IMR-90 (cell line): ENCODE data around the gene UBAP2L. TPM values are rescaled to one million over a fixed set of nuclear protein-coding genes. Genes with fewer than 3 reads are reported as not detected.

Experiments used
- ATAC-seq: fragments of 200-7000 bp; cut with Tn5 transposase; 2 replicates; pipeline ENCODE4 v1.9.1; 2020; ENCODE audit warnings: low read depth, mild to moderate bottlenecking, moderate library complexity
- BruUV-seq: library from RNA; stranded (reverse); fragments of 400-500 nt; replicated peaks from 2 replicates; lab custom pipeline; 2021; lab: Mats Ljungman, UMichigan
- CTCF ChIA-PET: fragments of 300-600 bp; formaldehyde crosslinking; extraction: SDS; loops from one replicate; lab custom pipeline; 2021; ENCODE audit warnings: antibody characterized with exemption; lab: Yijun Ruan, JAX
- POLR2A ChIA-PET: fragments of 300-600 bp; sonication (Branson Sonifier 250); formaldehyde crosslinking; loops from one replicate; lab custom pipeline; 2022; ENCODE audit warnings: antibody characterized with exemption; ENCODE audit not compliant: unreplicated experiment; lab: Charles Lee
- DNase-seq: peaks from one replicate; pipeline ENCODE4 v3.0.0; 2013
- H2AFZ ChIP-seq: replicated peaks from 2 replicates; pipeline ENCODE3; 2013; ENCODE audit warnings: low read length, mild to moderate bottlenecking; ENCODE audit not compliant: poor library complexity
- H2AK5ac ChIP-seq: 2 replicates; pipeline ENCODE4 v1.6.1; 2013; ENCODE audit warnings: low read depth, low read length, inconsistent platforms
- H2AK9ac ChIP-seq: replicated peaks from 2 replicates; pipeline ENCODE3; 2013; ENCODE audit warnings: mild to moderate bottlenecking, low read depth, low read length, moderate library complexity; ENCODE audit not compliant: poor library complexity
- H2BK120ac ChIP-seq: 2 replicates; pipeline ENCODE4 v1.6.1; 2013; ENCODE audit warnings: low read depth, low read length, inconsistent platforms
- H2BK15ac ChIP-seq: 3 replicates; pipeline ENCODE4 v1.6.1; 2013; ENCODE audit warnings: low read depth, low read length, inconsistent platforms
- H2BK20ac ChIP-seq: 2 replicates; pipeline ENCODE4 v1.6.1; 2013; ENCODE audit warnings: low read depth, mild to moderate bottlenecking, inconsistent platforms, low read length, moderate library complexity
- H2BK5ac ChIP-seq: 2 replicates; pipeline ENCODE4 v1.6.1; 2013; ENCODE audit warnings: mild to moderate bottlenecking, low read depth, low read length, inconsistent platforms; ENCODE audit not compliant: poor library complexity, severe bottlenecking
- H3K14ac ChIP-seq: replicated peaks from 2 replicates; pipeline ENCODE4 v1.6.1; 2013; ENCODE audit warnings: low read depth, low read length, inconsistent platforms
- H3K18ac ChIP-seq: 2 replicates; pipeline ENCODE4 v1.6.1; 2013; ENCODE audit warnings: low read depth, low read length, control low read depth
- H3K23ac ChIP-seq: 2 replicates; pipeline ENCODE4 v1.6.1; 2013; ENCODE audit warnings: low read depth, low read length, inconsistent platforms
- H3K27ac ChIP-seq: 2 replicates; pipeline ENCODE4 v1.5.1; 2013; ENCODE audit warnings: mild to moderate bottlenecking, control low read depth, low read length; ENCODE audit not compliant: insufficient read depth
- H3K27me3 ChIP-seq: 2 replicates; pipeline ENCODE4 v1.6.1; 2013; ENCODE audit warnings: low read length; ENCODE audit not compliant: control insufficient read depth, insufficient read depth
- H3K36me3 ChIP-seq: 2 replicates; pipeline ENCODE4 v1.6.1; 2013; ENCODE audit warnings: low read length, mixed read lengths; ENCODE audit not compliant: control insufficient read depth, insufficient read depth
- H3K4ac ChIP-seq: 2 replicates; pipeline ENCODE4 v1.6.1; 2013; ENCODE audit warnings: low read depth, low read length, inconsistent platforms
- H3K4me1 ChIP-seq: 2 replicates; pipeline ENCODE4 v1.6.1; 2013; ENCODE audit warnings: low read length, mixed read lengths; ENCODE audit not compliant: control insufficient read depth, insufficient read depth
- H3K4me2 ChIP-seq: 2 replicates; pipeline ENCODE4 v1.6.1; 2013; ENCODE audit warnings: low read depth, mild to moderate bottlenecking, control low read depth, low read length, moderate library complexity
- H3K4me3 ChIP-seq: 2 replicates; pipeline ENCODE4 v1.5.1; 2013; ENCODE audit warnings: low read depth, mild to moderate bottlenecking, control low read depth, low read length, moderate library complexity; ENCODE audit not compliant: insufficient read depth
- H3K56ac ChIP-seq: 2 replicates; pipeline ENCODE4 v1.6.1; 2013; ENCODE audit warnings: low read length, inconsistent platforms; ENCODE audit not compliant: insufficient read depth; ENCODE audit errors: extremely low read depth
- H3K79me1 ChIP-seq, 2 experiments: 2 replicates each; pipeline ENCODE4 v1.6.1; 2013; ENCODE audit warnings: low read length in 2 of 2, inconsistent platforms in 1 of 2, low read depth in 1 of 2
- H3K9ac ChIP-seq: 2 replicates; pipeline ENCODE4 v1.6.1; 2013; ENCODE audit warnings: low read depth, low read length, control low read depth
- H3K9me1 ChIP-seq: 2 replicates; pipeline ENCODE4 v1.6.1; 2013; ENCODE audit warnings: low read length, inconsistent platforms; ENCODE audit not compliant: insufficient read depth
- H3K9me3 ChIP-seq: 2 replicates; pipeline ENCODE4 v1.6.1; 2013; ENCODE audit warnings: low read length; ENCODE audit not compliant: control insufficient read depth, insufficient read depth
- H4K20me1 ChIP-seq: 2 replicates; pipeline ENCODE4 v1.6.1; 2013; ENCODE audit warnings: low read length, inconsistent platforms; ENCODE audit not compliant: insufficient read depth
- H4K5ac ChIP-seq: 2 replicates; pipeline ENCODE4 v1.6.1; 2013; ENCODE audit warnings: mild to moderate bottlenecking, low read depth, low read length, control low read depth
- H4K8ac ChIP-seq, 2 experiments: 2 replicates each; pipeline ENCODE4 v1.6.1; 2013; ENCODE audit warnings: low read depth in 2 of 2, low read length in 2 of 2, control low read depth in 1 of 2, inconsistent platforms in 1 of 2
- H4K91ac ChIP-seq: 2 replicates; pipeline ENCODE4 v1.6.1; 2013; ENCODE audit warnings: low read depth, low read length, inconsistent platforms; ENCODE audit not compliant: insufficient read depth
- BHLHE40 ChIP-seq: fragments of 150-350 bp; IDR thresholded peaks from 2 replicates; pipeline ENCODE4 v1.6.1; 2016; ENCODE audit warnings: mild to moderate bottlenecking, low read depth, low read length
- CHD1 ChIP-seq: IDR thresholded peaks from 2 replicates; pipeline ENCODE4 v1.6.1; 2012; ENCODE audit warnings: low read depth, low read length, improper control_type of control experiment
- MAFK ChIP-seq: IDR thresholded peaks from 2 replicates; pipeline ENCODE4 v1.6.1; 2012; ENCODE audit warnings: low read depth, low read length, improper control_type of control experiment
- POLR2A ChIP-seq: IDR thresholded peaks from 2 replicates; pipeline ENCODE4 v1.6.1; 2012; ENCODE audit warnings: mild to moderate bottlenecking, low read depth, low read length
- RAD21 ChIP-seq: IDR thresholded peaks from 2 replicates; pipeline ENCODE4 v1.6.1; 2012; ENCODE audit warnings: low read length, improper control_type of control experiment
- RCOR1 ChIP-seq: IDR thresholded peaks from 2 replicates; pipeline ENCODE4 v1.6.1; 2012; ENCODE audit warnings: mild to moderate bottlenecking, low read length, improper control_type of control experiment; ENCODE audit not compliant: insufficient replicate concordance
- WGBS, 2 experiments: methylation state at CpG; one replicate each; pipeline versions ENCODE4 v1.1.5 to v1.1.7; 2013; ENCODE audit warnings: missing lambda C conversion rate in 2 of 2; ENCODE audit not compliant: insufficient read length in 1 of 2; ENCODE audit errors: extremely low coverage in 2 of 2; 5-methylcytosine and 5-hydroxymethylcytosine counted together
- dilution Hi-C: fragments of 300-500 bp; cut with HindIII; formaldehyde crosslinking; loops from one replicate; pipeline ENCODE4 v1.14.3; 2018; ENCODE audit warnings: low sequenced_read_pairs; ENCODE audit not compliant: unreplicated experiment
- in situ Hi-C: fragments of 300-500 bp; cut with MboI; formaldehyde crosslinking; loops from 3 replicates; pipeline ENCODE4 v1.14.3; 2019; ENCODE audit warnings: low sequenced_read_pairs, inconsistent platforms, mixed read lengths
- intact Hi-C: fragments of 100-400 bp; cut with micrococcal nuclease; formaldehyde crosslinking; loops from 2 replicates; pipeline ENCODE4 v1.10.0; 2022
- polyA plus RNA-seq, 3 experiments: library from polyadenylated mRNA; depleted of rRNA; stranded (reverse); fragments of >200 nt; gene quantifications; 2 replicates each; pipeline ENCODE4 v1.2.3, GENCODE V29; 2012; ENCODE audit warnings: low replicate concordance in 1 of 3
- total RNA-seq: library from RNA; depleted of rRNA; stranded (reverse); fragments of >200 nt; gene quantifications from 2 replicates; pipeline ENCODE4 v1.2.3, GENCODE V29; 2012
- TF ChIP-seq, protein P1 (sequence below): fragments of 150-350 bp; IDR thresholded peaks from 2 replicates; pipeline ENCODE4 v1.6.1; 2016; ENCODE audit warnings: low read depth, mild to moderate bottlenecking, low read length, moderate library complexity, borderline replicate concordance

Gene UBAP2L
- total and polyA plus RNA-seq, 2 of the 4 experiments (the other 2 are of a cell fraction): 57.5 to 149 TPM

DNA sequence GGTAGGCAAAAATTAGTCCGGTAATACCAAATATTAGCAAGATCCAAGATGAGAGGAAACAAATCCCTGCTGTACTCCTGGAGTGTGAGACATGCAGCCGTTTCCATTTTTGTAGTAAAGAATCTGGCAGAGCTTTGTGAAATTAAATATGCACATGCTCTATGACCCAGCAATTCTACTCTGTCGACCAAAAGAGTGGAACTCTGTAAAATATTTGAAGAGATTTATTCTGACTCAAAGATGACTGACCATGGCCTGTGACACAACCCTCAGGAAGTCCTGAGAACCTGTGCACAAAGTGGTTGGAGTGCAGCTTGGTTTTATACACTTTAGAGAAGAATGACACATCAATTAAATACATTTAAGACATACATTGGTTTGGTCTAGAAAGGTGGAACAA is 67.9 kb downstream of the UBAP2L start:
- no peak overlapping the region for H3K56ac ChIP-seq
- H3K4me1 ChIP-seq: no peaks in the 10 kb centered on the region
- H3K36me3 ChIP-seq: no peaks in the 10 kb centered on the region
- DNase-seq: no peak
- no peak overlapping the region for H3K9ac ChIP-seq
- no peak overlapping the region for H2BK20ac ChIP-seq
- H2AFZ ChIP-seq: no peak overlapping the region
- H4K20me1 ChIP-seq: no peaks in the 10 kb centered on the region
- ChIA-PET CTCF (no interaction called here), POLR2A (no interaction called here)
- TF ChIP-seq MAFK: no peak
- no peak for TF ChIP-seq RAD21
- no peak for TF ChIP-seq BHLHE40
- no peak for TF ChIP-seq POLR2A
- TF ChIP-seq, protein P1, sequence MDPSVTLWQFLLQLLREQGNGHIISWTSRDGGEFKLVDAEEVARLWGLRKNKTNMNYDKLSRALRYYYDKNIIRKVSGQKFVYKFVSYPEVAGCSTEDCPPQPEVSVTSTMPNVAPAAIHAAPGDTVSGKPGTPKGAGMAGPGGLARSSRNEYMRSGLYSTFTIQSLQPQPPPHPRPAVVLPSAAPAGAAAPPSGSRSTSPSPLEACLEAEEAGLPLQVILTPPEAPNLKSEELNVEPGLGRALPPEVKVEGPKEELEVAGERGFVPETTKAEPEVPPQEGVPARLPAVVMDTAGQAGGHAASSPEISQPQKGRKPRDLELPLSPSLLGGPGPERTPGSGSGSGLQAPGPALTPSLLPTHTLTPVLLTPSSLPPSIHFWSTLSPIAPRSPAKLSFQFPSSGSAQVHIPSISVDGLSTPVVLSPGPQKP: no peak
- no peak for TF ChIP-seq RCOR1
- no peak for TF ChIP-seq CHD1
- H2AK5ac ChIP-seq: no peak overlapping the region
- no peaks in the 10 kb centered on the region for H3K9me1 ChIP-seq
- dilution Hi-C loops (no loop called here), in situ Hi-C loops (no loop called here), intact Hi-C loops (no loop called here)
- H4K91ac ChIP-seq: no peak overlapping the region
- H2AK9ac ChIP-seq: no peak overlapping the region
- H3K23ac ChIP-seq: no peak overlapping the region
- H2BK15ac ChIP-seq: no peak overlapping the region
- BruUV-seq: no TSS peak
- no peak overlapping the region for H3K4me2 ChIP-seq
- H3K4ac ChIP-seq: no peak overlapping the region
- H3K27ac ChIP-seq: no peak overlapping the region
- WGBS, 2 experiments: no CpG with 5 or more reads among the region's 3 CpGs
- no peak overlapping the region for H3K4me3 ChIP-seq
- H3K14ac ChIP-seq: no peak overlapping the region
- H3K79me1 ChIP-seq: no peaks in the 10 kb centered on the region
- H3K9me3 ChIP-seq: peaks cover 2% of the 10 kb centered on the region; the same call in 1 of the 2 replicates
- H4K8ac ChIP-seq: no peak overlapping the region
- no peak for ATAC-seq
- H3K18ac ChIP-seq: no peak overlapping the region
- H2BK120ac ChIP-seq: no peak overlapping the region
- no peak overlapping the region for H2BK5ac ChIP-seq
- H4K5ac ChIP-seq: no peak overlapping the region
- H3K27me3 ChIP-seq: peaks cover 4% of the 10 kb centered on the region
